SK-N-SH (cell line): ENCODE data around the gene CDC42EP4.

Experiments
- MXI1 ChIP-seq: IDR thresholded peaks from 2 replicates; pipeline ENCODE4 v1.6.1; 2012; ENCODE audit warnings: mild to moderate bottlenecking, low read depth, low read length, improper control_type of control experiment
- POLR2AphosphoS5 ChIP-seq: IDR thresholded peaks from 2 replicates; pipeline ENCODE4 v1.6.1; 2012; ENCODE audit warnings: low read depth, low read length
- YY1 ChIP-seq: IDR thresholded peaks from 2 replicates; pipeline ENCODE4 v1.4.0; 2012; ENCODE audit warnings: low read depth, mild to moderate bottlenecking
- TF ChIP-seq, protein P1 (sequence below): fragments of 150-350 bp; IDR thresholded peaks from 2 replicates; pipeline ENCODE4 v1.6.1; 2016; ENCODE audit warnings: mild to moderate bottlenecking, low read depth, low read length
- TF ChIP-seq, protein P2 (sequence below): fragments of 200-600 bp; sonication (generic); IDR thresholded peaks from 2 replicates; pipeline ENCODE4 v1.6.1; 2017; ENCODE audit warnings: antibody characterized with exemption, mild to moderate bottlenecking, moderate library complexity

DNA sequence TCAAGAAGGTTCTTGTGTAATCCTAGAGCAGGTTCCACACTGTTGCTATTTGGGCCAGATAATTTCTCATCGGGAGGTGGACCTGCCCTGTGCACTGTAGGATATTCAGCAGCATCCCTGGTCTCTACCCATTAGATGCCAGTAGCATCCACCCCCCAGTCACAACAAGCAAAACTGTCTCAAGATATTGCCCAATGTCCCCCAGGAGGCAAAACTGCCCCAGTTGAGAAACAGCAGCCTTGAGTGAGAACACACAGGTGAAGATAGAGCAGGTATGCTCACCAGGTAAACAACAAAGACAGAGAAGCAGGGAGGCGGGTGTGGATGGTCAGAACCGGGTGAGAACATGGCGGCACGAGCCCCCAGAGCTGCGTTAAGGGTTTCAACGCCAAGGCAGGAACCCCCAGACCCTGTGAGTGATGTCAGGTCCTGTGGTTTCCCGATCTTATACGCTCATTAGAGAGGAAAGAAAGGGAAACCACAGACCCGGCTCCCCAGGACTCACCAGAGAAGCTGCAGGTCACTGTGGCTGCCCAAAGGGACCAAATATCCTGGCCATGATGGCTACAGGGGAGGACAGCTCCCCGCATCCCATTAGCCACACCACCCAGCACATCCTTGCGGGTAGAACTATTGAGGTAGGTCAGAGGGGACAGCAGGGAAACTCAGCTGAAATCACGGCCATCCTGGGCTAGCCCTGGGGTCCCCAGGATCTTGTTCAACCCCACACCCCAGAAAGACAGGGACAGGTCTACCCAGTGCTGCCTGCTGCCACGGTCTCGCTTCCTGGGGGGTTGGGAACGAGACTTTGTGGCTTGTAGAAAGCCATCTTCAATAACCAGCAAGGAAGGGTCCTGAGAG lies 21.2 kb downstream of the CDC42EP4 start:
- TF ChIP-seq, protein P1, sequence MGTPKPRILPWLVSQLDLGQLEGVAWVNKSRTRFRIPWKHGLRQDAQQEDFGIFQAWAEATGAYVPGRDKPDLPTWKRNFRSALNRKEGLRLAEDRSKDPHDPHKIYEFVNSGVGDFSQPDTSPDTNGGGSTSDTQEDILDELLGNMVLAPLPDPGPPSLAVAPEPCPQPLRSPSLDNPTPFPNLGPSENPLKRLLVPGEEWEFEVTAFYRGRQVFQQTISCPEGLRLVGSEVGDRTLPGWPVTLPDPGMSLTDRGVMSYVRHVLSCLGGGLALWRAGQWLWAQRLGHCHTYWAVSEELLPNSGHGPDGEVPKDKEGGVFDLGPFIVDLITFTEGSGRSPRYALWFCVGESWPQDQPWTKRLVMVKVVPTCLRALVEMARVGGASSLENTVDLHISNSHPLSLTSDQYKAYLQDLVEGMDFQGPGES = no peak
- TF ChIP-seq YY1 = no peak
- TF ChIP-seq, protein P2, sequence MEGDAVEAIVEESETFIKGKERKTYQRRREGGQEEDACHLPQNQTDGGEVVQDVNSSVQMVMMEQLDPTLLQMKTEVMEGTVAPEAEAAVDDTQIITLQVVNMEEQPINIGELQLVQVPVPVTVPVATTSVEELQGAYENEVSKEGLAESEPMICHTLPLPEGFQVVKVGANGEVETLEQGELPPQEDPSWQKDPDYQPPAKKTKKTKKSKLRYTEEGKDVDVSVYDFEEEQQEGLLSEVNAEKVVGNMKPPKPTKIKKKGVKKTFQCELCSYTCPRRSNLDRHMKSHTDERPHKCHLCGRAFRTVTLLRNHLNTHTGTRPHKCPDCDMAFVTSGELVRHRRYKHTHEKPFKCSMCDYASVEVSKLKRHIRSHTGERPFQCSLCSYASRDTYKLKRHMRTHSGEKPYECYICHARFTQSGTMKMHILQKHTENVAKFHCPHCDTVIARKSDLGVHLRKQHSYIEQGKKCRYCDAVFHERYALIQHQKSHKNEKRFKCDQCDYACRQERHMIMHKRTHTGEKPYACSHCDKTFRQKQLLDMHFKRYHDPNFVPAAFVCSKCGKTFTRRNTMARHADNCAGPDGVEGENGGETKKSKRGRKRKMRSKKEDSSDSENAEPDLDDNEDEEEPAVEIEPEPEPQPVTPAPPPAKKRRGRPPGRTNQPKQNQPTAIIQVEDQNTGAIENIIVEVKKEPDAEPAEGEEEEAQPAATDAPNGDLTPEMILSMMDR = no peak
- no peak for TF ChIP-seq MXI1
- no peak for TF ChIP-seq POLR2AphosphoS5
